ENCODE results near the gene NOM1.

The NOM1 gene

GRCh38 chr7:157017603-157018327 is 68.3 kb downstream of the NOM1 start:
- no peak for DNase-seq (ENCODE audit: low read depth in 2 of 2)

- DNase-seq (ENCODE audit: low read depth in 2 of 2): no peak
These were observed 69.0 kb downstream of the NOM1 start for GRCh38 chr7:157018328-157018996.

GRCh38 chr7:157018997-157019608 is 69.6 kb downstream of the NOM1 start:
- DNase-seq (ENCODE audit: low read depth in 2 of 2): no peak

GRCh38 chr7:157019718-157020451 is 70.4 kb downstream of the NOM1 start:
- DNase-seq (ENCODE audit: low read depth in 2 of 2): no peak

- no peak for DNase-seq (ENCODE audit: low read depth in 2 of 2)
These were observed 71.1 kb downstream of the NOM1 start for GRCh38 chr7:157020514-157021070.

- DNase-seq (ENCODE audit: low read depth in 2 of 2): no peak
These were observed 71.8 kb downstream of the NOM1 start for GRCh38 chr7:157021071-157021870.

- DNase-seq (ENCODE audit: low read depth in 2 of 2): no peak
These were observed 72.6 kb downstream of the NOM1 start for GRCh38 chr7:157021871-157022680.
